ENCODE results near the gene SORD.
"Not testable (repeated sequence)": the region's sequence is repeated elsewhere in the genome, so short reads cannot be mapped to it uniquely, and the experiment has no call there.

SORD gene

DNA sequence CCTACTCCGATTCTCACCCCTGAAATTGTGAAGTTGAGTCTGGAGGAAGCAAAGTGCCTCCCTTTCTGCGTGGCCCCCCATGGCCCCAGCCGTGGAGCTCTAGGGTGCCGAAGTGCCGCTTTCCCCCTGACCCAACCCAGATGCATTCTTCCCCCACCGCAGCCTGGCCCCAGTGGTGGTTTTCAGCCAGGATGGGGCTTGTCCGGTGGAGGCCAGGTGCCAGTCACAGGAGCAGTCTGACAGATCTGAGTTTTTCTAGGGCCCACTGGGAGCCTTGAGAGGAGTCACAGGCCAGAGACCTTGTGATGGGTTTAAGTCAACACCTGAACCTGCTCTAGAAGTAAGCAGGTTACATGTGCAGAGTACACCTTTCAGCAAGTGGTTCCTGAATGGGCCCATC is 39.3 kb downstream of the SORD start:
- not testable (repeated sequence) for DNase-seq (ENCODE audit: low read depth, low spot score)

DNA sequence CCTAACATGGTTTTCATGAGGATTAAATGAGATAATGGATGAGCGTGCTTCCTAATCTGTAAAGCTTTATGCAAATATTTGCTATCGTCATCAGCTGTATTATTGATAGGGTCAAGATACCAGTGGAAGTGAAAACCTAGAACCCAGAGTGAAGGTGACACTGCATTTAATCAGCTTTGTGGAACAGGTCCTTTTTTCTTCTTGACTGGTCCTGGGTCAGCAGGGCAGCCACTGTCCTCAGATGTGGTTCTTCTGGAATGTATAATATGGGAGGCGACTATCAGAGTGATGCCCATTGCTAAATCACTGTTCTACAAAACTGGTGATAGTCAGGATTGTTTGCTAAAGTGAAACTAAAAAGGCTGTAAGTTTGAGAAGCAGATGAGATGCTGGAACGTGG is 41.4 kb downstream of the SORD start:
- DNase-seq (ENCODE audit: low read depth, low spot score), result no peak

DNA sequence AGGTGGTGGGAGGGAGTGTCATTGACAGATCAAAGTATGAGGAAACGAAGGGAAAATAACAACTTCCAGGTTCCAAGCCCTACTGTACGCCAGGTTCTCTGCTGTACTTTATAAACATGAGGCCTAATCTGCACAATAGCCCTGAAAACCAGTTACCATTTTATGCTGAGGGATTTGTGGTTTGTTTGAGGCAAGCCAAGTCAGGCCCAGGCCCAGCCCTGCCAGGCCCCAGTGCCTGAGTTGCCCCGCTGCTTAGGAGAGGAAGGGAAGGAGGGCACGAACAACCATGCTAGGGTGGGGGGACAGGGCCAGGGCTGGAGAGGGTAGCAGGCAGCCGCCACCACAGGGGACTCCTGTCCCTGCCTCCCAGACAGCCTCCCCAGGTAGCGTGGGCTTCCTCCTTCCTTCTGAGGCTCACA is 47.0 kb downstream of the SORD start:
- not testable (repeated sequence) for DNase-seq (ENCODE audit: low read depth, low spot score)

GRCh38 chr15:45073602-45074001 is 50.6 kb downstream of the SORD start:
- not testable (repeated sequence) for DNase-seq (ENCODE audit: low read depth, low spot score)

DNA sequence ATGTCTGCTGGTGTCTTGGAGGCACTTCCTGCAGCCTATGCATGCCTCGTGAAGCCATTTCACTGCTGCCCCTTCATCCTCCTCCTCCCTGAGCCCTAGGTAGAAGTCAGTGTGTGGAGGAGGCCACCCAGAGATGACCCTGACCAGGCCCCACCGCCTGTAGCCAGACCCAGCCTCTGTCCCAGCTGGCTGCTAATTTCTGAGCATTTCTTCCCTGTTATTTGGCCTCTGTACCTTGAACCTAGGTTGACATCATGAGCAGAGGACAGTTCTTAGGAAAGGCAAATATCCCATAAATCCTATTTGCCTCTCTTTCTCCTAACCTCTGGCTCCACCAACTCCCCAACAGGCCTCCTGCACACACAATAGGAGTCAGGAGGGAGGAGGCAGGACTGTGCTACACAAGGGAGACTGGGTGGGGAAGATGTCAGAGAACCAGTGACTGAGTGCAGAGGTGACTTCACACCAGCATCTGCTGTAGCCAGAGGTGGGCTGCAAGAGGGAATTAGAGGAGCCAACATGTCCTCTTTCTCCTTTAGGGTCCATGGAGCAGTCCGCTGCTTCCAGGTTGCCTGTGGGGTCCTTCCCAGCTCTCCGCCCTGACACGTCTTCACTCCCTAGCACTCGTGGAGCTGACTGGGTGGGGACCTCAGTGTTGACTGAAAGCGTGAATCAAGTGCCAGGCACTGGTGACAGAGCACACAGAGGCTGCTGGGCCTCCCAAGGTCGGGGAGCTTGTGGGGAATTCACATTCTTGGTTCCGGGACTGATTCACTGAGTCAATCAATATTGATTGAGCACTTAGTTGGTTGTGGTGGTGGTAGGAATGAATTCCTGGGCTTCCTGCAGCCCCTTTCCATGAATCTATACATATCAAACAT is 52.7 kb downstream of the SORD start:
- not testable (repeated sequence) for DNase-seq (ENCODE audit: low read depth, low spot score)

DNA sequence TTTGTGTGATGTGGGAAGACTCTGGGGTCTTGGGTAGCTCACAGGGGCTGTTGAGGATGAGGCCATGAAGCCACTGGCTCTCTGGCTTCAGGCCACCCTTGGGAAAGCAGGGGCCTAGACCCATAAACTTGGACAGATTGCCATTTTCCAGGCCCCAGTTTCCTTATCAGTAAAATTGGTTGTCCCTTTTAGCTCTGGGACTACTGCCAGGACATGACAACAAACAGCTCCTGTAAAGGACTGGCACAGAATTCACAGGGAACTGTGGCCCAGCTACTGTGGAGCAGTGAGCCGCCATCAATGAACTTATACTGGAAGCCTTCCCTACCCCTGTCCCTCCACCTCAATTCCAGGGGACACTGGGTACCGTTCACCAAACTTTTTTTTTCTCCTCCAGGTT is 54.4 kb downstream of the SORD start:
- not testable (repeated sequence) for DNase-seq (ENCODE audit: low read depth, low spot score)

DNA sequence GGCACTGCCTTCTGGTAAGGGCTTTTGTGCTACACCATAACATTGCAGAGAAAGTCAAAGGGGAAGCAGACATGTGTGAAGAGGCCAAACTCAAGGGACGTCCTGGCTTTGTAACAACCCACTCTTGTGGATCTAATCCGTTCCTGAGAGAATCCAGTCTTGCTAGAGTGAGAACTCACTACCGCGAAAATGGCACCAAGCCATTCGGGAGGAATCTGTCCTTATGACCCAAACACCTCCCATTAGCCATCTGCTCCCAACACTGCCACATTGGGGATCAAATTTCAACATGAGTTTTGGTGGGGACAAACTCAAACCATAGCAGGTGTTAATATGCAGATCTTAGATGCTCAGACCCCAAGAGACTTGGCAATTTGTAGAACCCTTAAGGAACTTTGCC is 56.2 kb downstream of the SORD start:
- DNase-seq (ENCODE audit: low read depth, low spot score), result not testable (repeated sequence)

DNA sequence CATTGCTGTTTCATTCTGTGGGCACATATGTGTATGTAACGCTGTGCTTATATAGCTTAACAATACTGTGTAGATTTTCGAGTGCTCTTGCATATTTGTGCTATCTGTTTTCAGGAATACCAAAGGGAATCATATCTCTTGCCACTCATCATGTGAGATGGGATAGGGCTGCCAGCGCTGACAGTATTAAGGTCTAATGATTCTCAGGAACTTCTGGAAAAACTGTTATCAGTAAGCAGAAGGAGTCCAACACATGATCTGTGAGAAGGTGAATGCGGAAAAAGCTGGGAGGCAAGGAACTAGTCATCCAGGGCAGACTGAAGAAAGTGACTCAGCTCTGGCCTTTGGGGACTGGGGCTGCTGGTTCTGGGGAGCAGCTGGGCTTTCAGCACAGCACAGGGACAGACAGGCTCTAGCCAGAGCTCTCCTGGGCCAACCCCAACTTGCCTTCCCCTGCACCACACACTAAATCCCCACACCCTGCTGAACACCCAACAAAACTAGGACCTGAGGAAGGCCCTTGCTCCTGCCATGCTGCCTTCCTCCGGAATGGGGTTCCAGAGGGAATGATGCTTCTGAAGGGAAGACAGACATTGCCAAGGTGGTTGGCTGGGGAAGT is 56.7 kb downstream of the SORD start:
- DNase-seq (ENCODE audit: low read depth, low spot score), result not testable (repeated sequence)

DNA sequence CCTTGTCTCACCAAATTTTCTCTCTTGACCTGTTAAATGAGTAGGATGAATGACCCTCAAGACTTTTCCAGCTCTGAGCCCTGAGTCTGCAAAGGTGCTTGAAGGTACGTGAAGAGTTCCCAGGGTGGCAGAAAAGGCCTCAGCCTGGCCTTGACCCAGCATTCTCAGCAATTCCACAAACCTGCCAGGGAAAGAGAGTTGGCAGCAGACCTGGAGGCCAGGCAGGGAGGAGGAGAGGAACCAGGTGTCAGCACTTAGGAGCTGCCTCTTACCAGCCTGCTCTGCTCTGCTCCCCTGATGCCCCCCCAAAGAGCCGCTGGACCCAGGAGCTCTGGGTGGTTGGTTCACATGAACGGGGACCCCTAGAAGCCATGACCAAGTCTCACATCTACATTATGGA is 57.6 kb downstream of the SORD start:
- not testable (repeated sequence) for DNase-seq (ENCODE audit: low read depth, low spot score)

- not testable (repeated sequence) for DNase-seq (ENCODE audit: low read depth, low spot score)
Observed at GRCh38 chr15:45082412-45082811, 59.4 kb downstream of the SORD start.

GRCh38 chr15:45083223-45083622 is 60.2 kb downstream of the SORD start:
- DNase-seq (ENCODE audit: low read depth, low spot score), result no peak

GRCh38 chr15:45084163-45084562 is 61.2 kb downstream of the SORD start:
- no peak for DNase-seq (ENCODE audit: low read depth, low spot score)

GRCh38 chr15:45087513-45087912 is 64.5 kb downstream of the SORD start:
- DNase-seq (ENCODE audit: low read depth, low spot score), result no peak

DNA sequence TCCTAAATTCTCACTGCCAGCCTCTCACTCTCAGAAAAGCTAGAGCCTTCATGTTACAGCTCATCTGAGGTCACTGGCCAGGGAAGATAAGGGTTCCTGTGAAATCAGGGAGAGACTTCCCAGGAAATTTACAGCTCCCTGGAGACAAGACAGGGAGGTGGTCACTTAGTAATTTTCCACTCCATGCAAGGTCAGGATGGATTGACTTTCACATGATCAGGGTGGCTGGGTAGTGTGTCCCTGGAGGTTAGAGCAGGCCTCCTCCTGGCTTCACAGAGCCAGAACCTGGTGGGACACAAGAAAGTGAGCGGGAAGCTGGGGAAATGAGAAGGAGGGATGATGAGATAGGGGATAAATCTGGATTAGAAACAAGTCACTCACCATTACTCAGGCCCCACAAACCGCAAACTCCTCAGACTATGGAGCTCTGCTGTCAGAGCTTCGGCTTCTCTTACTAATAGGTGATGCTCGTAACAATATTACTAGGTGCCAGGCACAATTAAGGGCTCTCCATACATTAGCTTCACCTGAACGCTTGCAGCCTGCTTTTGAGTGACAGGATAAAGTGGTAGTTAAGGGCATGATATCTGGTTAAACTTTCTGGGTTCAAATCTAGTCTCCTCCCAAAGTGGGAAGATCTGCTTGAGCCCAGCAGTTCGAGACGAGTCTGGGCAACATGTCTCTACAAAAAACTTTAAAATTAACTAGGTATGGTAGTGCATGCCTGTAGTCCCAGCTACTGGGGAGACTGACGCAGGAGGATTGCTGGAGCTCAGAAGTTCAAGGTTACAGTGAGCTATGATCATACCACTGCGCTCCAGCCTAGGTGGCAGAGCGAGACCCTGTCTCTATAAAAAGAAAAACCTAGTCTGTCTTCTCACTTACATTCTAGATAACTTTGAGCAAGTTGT is 66.1 kb downstream of the SORD start:
- no peak for DNase-seq (ENCODE audit: low read depth, low spot score)

DNA sequence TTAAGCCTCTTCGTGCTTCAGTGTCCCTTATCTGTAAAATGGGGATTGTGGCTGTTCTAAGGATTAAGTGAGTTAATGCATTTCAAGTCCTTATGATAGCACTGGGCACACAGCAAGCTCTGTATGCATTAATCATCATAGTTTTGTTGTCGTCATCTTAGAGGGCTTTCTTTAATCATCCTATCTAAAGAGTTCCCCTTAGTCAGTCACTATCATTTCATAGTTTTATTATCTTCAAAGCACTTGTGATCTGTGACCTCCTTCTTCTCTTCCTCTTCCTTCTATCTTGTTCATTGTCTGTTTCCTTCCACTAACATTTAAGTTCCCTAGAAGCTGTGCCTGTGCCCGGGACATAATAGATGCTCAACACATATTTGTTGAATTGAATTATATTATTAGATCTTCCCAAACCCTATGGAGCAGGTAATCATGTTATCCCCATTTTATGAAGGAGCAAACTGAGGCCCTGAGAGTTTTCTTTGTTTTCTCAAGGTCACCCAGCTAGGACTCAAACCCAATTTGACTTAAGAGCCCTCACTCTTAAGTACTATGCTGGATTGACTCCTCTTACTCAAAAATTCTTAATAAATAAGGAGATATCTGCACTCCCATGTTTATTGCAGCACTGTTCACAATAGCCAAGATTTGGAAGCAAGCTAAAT is 66.8 kb downstream of the SORD start:
- no peak for DNase-seq (ENCODE audit: low read depth, low spot score)

DNA sequence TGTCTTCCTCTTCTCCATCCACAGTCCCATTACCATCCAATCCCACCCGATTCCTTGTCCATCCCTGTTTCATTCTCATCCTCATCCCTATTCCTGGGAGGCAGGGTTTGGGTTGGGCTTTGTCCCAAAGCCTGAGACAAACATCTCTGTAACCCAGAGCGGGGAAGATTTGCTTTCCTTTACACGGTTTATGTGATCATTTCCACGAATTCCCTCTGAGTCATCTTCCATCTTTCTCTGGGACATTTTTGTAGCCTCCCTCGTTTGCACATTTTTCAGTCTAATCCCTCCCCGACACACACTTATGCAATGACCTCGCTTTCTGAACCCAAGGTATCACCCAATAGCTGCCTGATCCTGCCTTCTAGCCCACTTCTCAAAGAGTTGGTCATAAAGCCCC is 68.2 kb downstream of the SORD start:
- no peak for DNase-seq (ENCODE audit: low read depth, low spot score)

GRCh38 chr15:45091576-45091975 is 68.6 kb downstream of the SORD start:
- DNase-seq (ENCODE audit: low read depth, low spot score), result no peak

DNA sequence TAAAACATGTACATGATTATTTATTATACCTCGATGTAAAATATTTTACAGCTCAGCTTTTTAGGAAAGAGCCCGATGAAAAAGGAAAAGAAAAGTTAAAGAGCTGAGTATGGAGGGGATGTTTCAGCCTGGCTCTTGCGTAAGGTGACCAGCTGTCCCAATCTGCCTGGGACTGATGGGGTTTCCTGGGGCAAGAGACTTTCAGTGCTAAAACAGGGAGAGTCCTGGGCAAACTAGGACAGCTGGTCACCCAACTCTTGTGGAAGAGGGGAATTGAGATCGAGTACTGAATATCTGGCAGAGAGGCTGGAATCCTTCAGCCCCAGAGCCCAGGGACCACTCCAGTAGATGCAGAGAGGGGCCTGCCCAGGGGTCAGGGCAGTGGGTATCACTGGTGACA is 70.0 kb downstream of the SORD start:
- DNase-seq (ENCODE audit: low read depth, low spot score), result no peak

DNA sequence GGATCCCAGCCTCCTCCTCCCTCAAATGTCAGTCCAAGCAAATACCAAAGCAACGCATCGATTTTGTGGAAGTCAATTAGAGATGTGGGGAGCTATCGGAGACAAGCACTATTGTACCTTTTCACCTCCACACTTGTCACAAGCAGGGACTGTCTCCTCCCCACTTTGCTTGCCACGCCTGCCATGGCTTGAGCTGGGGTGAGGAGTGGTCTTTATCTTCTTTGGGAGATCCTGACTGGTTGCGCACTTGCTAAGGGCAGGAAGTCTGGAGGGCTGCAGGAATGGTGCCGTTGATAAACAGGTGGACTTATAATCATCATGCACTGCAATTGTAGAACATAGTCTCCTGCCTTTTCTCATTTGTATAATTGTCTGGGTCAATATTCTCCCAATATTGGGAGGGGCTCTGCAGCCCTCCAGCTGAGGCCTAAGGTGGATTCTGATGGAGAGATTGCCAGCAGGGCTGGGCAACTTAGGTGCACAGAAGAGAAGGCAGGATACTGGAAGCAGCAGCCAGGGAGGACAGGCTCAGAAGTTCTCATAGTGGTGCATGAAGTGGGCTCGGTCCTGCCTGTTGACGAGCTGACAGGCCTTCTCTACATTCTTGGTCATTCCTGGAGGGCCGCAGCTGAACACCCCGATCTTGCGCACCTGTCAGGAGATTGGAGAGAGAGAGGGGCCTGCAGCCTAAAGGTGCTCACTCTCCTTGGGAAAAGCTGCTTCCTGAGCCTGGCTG is 70.8 kb downstream of the SORD start:
- no peak for DNase-seq (ENCODE audit: low read depth, low spot score)

GRCh38 chr15:45094358-45094730 is 71.3 kb downstream of the SORD start:
- no peak for DNase-seq (ENCODE audit: low read depth, low spot score)

- no peak for DNase-seq (ENCODE audit: low read depth, low spot score)
Observed at GRCh38 chr15:45095661-45096060, 72.7 kb downstream of the SORD start.

Measured in iPS DF 19.7 (cell line).